ENCODE results near the gene GUCA1C. TPM values are rescaled to one million over a fixed set of nuclear protein-coding genes. Genes with fewer than 3 reads are reported as not detected.

The GUCA1C gene, protein sequence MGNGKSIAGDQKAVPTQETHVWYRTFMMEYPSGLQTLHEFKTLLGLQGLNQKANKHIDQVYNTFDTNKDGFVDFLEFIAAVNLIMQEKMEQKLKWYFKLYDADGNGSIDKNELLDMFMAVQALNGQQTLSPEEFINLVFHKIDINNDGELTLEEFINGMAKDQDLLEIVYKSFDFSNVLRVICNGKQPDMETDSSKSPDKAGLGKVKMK
- not detected in 2 replicates for total RNA-seq (2014; rRNA removed)
- not detected for polyA plus RNA-seq (2012)

DNA sequence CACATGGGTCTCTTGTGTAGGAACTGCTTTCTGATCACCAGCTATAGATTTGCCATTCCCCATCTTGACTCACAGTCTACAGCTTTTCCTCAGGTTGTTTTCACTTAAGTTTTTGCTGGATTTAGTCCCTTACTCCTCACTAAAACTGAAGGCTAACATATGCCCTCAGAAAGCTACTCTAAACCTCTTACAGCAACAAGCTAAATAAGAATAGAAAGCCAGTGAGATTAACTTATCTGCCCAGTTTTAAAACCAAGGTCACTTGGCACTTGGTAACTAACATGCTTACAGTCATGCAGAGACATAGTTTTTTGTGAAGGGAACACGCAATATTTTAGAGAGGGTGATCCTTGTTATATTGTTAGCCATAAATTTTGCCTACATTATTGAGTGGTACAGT is at the start of gene GUCA1C:
GUCA1C (minus strand) TSS at position 180 of the 400 bp plus-strand sequence; CDS start at position 63, 117 bp downstream.
- DNase-seq (ENCODE audit: low read depth), result no peak

DNA sequence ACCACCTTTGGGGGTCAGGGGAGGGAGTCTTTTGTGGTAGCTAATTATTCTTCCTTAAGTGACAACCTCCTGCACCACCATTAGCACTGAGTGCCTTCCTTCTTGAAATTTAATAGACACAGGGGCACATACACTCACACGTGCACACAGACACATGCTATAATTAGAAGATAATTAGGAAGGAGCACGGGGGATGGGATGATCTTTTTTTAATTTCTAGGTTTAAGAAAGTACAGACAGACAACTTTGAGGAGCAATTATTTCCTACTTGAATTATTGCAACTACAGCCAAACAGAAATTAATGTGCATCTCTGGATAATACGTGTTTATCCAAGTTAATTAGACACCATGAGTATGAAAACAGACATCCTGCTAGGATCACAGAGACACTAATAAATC is 44.8 kb upstream of the GUCA1C start:
- no peak for DNase-seq (ENCODE audit: low read depth)

DNA sequence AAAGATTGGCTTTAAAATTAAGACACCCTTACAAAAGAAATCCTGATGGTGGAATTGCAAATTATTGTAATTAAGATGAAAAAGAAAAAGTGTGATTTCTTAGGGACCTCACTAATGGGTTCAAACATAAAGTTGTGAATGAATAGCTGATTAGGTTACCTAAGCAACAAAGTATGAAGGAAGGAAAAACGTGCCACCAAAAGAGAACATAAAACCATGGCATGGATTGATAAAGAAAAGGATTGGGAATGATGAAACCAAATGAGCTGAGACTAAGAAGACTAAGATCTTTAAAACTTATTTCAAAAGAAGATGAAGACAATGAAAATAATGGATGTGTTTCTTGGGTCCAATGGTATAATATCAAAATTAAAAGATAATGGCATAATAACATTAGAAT is 32.2 kb upstream of the GUCA1C start:
- no peak for DNase-seq (ENCODE audit: low read depth)

DNA sequence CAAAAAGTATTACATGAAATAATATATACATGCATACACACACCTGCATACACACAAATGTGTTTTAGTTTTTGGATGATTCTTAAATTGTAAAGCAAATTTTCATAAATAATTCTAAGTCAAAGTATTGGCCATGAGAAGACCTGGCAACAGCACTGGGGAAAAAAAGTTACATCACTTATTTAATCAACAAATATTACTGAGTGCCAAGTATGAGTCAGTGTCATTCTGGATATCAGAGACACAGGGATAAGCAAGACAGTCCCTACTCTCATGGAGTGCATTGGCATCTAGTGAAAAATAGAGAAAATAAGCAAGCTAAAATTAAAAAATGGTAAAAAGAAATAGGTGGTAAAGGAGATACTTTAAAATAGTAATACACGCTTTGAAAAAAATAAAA is 29.4 kb upstream of the GUCA1C start:
- no peak for DNase-seq (ENCODE audit: low read depth)

DNA sequence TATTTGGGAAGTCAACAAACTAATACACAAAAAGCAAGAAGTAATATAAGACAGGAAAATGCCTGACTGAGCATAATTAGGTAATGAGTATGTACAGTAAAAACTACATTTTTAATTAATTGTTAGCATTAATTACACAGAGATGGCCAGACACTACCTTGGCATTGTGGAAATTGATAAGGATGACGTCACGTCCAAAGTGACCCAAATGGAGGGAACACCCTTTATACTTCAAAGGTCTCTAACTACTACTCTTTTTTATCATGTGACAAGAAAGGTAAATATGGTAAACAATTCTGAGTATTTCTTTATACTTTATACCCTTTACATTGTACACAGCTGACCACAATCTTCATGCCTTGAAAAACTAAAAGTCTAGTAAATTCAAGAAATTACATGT is 22.4 kb upstream of the GUCA1C start:
- DNase-seq (ENCODE audit: low read depth), result no peak

DNA sequence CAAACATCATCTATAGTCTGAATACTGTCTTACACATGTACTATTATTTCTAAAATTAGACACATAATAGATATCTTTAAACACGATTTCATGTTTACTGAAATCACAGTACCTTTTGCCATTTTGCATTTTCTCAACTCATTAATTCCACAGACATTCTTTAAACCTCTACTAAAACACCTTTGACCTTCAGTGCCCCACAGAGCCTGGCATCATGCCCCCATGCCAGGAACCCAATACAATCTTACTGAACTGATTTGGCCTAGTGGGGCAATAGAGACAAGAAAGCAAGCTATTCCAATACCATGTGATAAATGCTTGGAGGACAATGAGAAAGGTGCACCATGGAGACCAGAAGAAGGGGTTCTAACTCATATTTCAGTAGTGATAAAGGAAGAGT is 19.3 kb upstream of the GUCA1C start:
- no peak for DNase-seq (ENCODE audit: low read depth)

DNA sequence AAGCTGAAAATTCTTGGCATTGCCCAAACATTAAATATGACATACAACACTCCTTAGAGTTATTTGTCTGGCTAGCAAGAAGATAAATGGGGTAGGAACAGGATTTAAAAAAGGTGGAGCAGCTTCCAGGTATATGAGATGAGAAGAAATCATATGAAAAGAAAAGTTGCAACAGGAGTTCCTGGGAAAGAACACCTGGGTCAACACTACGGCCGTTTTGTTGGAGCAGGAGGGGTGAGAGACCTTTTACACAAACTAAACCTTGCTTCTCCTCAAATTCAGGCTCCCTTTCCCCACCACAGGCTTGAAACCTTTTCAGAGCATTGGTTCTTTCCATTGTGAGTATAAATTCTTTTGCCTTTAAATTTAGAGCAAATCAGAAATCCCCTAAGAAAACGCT is 18.8 kb upstream of the GUCA1C start:
- DNase-seq (ENCODE audit: low read depth), result no peak

DNA sequence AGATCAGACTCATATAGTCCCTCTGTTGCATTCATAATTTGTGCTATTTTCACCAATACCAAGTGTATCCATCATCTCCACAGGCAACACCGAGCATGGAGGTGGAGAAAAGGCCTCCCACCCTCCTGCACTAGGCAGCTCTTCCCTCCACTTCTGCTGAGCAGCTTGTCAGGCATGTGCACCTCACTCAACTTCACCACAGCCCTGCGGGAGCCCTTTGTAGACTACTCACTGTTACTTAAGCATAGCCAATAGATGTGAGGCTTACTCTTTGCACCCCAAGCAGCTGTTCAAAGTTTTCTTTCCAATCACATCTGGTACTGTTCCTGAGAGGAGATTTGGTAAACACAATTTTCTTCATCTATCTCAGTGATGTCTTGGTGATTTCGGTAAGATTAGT is 16.9 kb upstream of the GUCA1C start:
- DNase-seq (ENCODE audit: low read depth), result no peak

DNA sequence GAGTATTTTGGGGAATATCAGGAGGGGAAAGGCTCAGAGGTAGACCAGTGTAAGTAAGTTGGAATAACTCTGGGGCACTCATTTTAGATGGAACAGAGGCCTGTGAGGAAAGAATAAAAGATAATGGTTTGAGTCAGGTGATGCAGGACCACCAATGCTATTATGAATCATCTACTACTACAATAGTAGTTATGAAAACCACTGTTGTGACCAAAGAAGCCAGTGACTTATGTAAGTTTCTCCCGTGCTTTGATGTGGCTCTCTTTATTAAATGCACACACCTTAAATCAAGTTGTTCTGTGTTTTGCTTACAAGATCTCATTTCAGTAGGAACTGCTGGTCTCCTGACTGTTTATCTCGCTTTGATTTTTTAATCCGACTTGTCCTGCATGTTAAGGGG is 13.1 kb upstream of the GUCA1C start:
- DNase-seq (ENCODE audit: low read depth), result no peak

DNA sequence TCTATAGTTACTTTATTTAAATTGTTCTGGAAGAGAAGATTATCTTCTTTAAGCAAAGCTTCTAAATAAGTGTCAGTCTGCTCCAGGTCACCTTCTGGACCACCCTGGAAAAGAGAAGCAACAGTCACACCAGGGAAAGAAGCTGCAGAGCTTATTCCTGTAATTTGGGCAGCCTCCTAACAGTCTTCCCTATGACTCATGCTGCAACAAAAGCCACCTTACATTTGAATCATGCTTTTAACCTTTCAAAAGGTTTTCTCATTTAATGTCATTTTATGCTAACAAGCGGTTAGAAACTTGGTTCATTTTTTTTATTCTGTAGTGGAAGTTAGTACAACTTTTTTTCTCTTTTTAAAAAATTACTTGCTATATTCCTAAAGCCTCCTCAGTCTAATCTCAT is 5.3 kb upstream of the GUCA1C start:
- no peak for DNase-seq (ENCODE audit: low read depth)

DNA sequence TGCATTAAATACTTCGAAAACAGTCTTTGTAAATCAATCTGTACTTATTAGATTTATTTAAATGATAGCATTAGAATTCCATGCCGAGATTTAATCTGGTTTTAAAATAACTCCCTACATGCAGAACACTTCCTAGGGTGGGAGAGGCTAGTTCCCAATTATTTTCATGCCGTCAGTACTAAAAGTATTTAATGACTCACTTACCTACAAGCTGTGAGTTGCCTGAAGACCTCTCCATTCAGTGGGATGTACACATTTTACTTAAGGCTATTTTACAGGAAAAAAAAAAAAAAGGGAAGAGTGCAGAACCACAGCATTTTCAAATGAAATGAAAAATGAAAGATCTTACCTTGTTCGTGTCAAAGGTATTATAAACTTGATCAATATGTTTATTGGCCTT is 469 bp downstream of the GUCA1C start:
- DNase-seq (ENCODE audit: low read depth), result no peak

DNA sequence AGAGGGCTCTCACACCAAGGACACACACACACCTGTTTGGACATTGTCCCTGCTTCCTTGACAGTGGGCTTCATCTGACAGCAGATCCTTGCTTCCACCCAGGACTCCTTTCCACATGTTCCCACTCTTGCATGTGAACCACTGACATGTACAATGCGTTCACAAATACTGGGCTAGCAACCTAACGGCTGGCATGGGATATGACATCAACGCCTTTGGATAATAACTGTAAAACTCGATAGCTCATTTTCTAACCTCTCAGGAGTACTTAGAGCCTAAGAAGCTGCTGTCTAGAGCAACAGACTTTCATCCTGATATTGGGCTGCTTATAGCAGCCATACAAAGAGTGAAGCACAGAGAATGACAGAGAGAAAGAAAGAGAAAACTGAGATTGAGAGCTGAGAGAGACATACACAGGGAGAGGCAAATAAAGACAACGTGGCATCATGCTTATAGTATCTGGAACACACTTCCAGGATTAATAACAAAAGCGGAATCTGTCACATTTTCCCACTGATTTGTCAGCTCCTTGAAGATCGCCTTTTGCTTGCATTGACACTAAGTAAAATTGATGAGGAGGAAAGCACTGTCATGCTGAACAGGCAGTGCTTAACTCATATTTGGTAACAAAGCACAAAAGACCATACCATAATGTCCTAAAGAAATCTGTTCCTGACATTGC is 1.7 kb downstream of the GUCA1C start:
- no peak for DNase-seq (ENCODE audit: low read depth)

DNA sequence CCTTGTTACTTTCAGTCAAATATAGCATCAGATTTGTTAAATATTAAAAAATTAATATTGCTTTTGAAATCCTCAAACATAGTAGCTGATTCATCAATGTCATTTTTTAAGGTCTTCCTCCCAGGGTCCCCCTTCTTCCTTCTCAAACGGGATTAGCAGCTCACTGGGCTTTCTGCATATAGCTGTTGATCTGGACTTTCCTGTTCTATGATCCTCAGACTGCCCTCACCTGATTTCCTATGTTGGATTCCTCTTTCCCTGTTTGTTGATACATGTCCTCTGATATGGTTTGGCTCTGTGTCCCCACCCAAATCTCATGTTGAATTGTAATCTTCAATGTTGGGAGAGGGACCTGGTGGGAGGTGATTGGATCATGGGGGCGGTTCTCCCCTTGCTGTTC is 5.8 kb downstream of the GUCA1C start:
- no peak for DNase-seq (ENCODE audit: low read depth)

DNA sequence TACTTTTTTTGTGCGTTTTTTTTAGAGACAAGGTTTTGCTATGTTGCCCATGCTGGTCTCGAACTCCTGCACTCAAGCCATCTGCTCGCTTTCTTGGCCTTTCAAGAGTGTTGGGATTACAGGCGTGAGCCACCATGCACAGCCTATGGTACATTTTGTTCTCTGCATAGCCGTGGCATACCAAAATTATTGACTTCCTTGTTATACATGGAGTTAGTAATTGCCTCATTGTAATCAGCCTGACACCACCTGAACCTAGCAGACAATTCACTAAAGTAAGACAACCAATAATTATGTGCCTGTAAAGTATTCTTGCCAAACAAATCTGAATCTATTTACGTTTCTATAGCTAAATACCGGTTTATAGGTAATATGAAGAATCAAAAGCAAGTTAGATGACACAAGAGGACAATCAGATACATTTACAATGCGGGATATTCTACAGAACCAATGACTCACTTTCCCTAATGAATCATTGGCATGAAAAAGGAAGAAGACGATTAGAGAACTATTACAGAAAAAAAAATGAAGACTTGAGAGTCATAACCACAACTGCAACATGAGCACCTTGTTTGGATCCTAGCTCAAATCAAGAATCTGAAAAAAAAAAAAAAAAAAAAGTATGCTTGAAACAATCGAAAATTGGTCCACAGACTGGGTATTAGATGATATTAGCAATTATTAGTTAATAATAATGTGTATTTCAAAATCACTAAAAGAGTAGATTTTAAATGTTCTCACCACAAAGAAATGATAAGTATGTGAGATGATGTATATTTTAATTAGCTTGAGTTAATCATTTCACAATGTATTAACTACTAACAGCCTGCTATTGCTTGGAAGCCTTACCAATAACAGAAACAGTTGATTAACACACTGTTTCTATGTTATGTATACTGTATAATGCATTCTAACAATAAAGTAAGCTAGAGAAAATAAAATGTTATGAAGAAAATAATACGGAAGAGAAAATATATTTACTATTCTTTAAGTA is 7.1 kb downstream of the GUCA1C start:
- DNase-seq (ENCODE audit: low read depth), result peak; percentile 11

DNA sequence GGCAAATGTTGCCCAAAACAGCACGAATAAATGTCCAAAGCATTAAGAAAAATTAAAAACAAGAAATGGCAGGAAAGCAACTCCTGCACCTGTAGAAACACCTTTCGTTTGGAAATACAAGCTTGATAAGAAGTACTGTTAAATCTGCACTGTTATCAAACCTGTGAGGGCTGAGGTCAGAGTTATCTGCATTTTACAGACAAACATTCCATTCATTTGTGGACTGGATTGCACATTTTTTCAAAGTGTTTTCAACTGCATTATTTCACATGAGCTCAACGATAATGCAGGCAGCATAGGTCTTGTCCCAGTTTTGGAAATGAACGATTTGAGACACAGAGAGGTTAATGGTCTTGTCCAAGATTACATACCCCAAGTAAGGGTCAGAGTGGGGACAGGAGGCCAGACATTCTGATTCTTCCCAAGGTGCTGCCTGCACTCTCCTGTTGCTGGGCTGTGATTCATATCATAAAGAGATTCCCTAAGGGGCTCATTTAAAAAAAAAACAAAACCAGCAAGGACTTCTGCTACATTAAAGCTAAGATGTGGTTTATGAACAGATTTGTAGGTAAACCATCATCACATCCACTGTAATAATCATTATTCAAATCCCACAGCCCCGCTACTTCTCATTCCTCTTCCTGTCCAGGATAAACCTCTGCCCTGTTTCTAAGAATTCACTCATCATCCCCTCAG is 13.0 kb downstream of the GUCA1C start:
- DNase-seq (ENCODE audit: low read depth), result no peak

DNA sequence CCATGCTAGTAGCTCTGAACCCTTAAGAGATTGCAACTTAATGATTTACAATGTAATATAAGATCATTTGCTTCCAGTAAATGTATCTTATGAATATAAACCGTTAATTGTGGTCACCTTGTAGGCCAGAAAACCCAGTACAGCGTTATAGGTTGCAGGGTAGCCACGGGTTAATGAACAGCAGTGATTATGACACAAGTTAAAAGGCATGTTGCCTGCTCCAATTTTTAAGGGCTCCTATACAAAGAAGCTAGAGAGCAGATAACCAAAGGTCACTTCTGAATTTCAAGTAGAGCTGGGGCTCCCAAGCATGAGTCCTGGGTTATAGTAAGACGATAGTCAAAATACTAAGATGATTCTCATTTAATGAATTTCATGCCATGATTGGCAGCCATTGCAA is 13.5 kb downstream of the GUCA1C start:
- DNase-seq (ENCODE audit: low read depth), result no peak

DNA sequence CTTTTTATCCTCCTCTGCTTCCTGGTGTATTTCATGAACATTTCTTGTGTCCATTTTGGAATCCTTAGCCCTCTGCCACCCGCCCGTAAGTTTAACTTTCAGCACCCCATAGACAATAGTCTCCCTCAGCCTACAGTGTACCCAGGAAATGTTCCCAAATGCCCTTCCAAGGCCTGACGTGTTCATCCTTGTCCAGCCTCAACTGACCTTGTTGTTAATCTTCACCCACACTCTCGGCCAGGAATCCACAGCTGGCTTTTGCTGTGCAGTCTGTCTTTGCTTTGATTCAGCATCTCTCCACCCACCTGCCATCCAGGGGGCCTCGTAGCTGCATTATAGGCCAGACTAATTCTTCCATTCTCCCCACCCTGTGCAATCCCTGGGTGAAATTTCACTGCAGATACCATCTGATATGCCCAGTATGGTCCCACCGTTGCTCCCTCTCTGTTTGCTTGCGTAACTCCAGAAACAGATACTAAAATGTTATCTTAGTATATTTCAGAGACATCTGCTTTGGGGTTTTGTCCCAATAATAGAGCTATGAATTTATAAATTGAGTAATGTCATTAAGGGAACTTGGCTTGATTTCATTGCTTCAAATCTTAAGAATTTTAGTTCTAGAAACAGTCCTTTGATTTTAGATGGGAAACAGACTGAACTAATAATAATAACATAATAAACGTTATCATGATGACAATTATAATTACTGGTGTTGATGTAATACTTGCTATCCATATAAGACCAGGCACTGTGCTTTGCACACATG is 16.6 kb downstream of the GUCA1C start:
- DNase-seq (ENCODE audit: low read depth), result no peak

DNA sequence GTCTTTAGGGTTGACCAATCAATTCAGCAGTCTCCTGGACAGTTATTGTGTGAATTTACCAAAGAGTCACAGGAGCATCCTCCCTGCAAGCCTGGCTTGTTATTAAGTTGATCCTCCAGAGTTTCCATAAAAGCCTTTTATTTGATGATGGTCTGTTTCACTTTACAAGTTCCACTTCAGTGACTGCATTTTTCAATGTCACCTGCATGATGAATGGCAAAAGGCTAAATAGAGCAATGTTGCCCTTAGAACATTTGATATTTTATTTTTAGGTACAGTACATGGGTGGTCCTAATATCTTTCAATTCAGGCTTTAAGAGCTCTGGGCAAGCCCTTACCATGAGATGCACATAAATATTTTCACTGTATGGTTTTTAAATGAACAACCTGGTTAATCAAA is 22.6 kb downstream of the GUCA1C start:
- no peak for DNase-seq (ENCODE audit: low read depth)

DNA sequence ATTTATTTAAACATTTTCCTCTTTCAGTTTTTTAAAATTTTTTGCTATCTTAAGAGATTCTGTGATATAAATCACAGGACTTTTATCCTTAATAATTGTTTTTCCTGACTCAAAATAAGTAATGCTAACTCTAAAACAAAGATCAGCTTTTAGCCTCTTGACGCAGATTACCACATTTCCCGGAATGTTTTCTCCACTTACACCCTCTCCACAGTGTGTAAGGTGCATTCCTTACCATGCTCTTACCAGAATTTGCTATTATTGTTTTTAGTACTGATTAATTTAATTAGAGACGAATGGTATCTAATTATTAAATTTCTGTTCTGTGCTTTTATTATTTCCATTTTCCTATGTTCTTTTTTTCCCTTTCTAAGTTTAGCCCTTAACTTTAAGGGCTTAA is 34.8 kb downstream of the GUCA1C start:
- no peak for DNase-seq (ENCODE audit: low read depth)

DNA sequence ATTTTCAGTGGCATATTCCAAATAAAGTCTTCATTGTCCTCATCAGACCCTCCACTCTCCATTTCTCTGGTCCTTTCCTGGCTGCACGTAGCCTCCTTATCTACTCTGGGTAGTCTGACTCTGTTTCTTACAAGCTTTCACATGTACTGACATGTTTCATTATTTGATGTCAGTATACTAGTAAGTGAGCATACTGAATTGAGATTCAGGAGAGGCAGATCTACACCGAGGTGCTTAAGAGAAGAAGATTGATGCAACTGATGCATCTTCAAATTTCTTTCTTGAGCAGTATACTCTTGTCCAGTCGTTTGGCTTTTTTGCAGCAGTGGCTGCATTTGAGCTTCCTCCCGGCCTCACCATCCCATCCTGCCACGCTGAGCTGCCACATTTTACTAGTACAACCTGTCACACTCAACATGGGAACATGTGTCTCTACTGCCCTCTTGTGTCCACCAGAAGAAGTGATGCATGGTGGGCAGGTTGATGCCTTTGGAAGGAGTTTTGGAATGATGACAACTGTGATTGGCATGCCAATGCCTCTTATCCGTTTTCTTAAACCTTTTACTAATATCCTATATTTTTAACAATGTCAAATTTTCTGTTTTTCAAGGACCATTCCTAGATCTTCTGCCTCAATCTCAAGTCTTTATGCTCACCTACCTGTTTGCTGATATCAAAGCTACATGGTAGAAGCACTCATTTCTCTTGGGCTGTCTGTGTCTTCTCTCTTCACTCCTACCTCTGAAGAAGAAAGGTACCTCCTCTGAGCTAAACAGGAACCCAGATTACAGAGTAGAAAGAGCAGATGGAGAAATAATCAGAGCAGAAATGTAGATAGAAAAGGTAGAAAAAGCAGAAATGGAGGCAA is 38.7 kb downstream of the GUCA1C start:
- DNase-seq (ENCODE audit: low read depth), result peak; percentile 59
